ENCODE results near the gene TMPRSS5. TPM values are rescaled to one million over a fixed set of nuclear protein-coding genes. Genes with fewer than 3 reads are reported as not detected.

Gene TMPRSS5
- total RNA-seq, 1 experiment from 2014 or later, result 0.71 TPM

DNA sequence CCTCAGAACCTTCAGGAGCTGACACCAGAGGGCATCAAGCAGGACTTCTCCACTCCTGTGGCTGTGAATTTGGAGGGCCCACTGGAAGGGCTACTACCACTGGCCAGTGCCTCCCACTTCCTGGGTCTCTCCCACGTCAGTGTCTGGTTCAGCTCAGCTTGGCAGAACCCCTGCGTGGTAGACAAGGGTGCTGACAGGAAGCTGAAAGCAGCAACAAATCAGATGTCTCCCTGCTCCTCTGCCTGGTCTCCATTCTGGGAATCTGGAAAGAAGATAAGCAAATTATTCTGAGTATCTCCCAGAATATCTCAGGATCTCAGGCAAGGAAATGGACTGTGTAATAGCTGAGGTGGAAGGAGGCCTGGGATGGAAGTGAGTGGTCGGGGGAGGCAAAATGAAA, 61.5 kb downstream of the TMPRSS5 start:
- H3K9me3 ChIP-seq (ENCODE audit: control insufficient read depth in 1 of 2, insufficient read depth in 1 of 2, low read depth in 1 of 2, low read length in 2 of 2), result no peaks in the 10 kb centered on the region
- TF ChIP-seq CBX3 (IDR thresholded peaks at IDR 0.05; ENCODE audit: low read depth) (no peak), ELF1 (IDR thresholded peaks at IDR 0.05; ENCODE audit: borderline replicate concordance, low read depth) (no peak), JUND (IDR thresholded peaks at IDR 0.05) (no peak), ZFX (IDR thresholded peaks at IDR 0.05) (no peak), ZNF274 (IDR thresholded peaks at IDR 0.05; ENCODE audit: low read depth, low read length) (no peak), POLR2AphosphoS5 (IDR thresholded peaks at IDR 0.05; ENCODE audit: low read depth, low read length) (no peak), YY1 (IDR thresholded peaks at IDR 0.05; ENCODE audit: extremely low read depth, insufficient replicate concordance, low read depth, low read length) (no peak)
- TF ChIP-seq, protein P1, sequence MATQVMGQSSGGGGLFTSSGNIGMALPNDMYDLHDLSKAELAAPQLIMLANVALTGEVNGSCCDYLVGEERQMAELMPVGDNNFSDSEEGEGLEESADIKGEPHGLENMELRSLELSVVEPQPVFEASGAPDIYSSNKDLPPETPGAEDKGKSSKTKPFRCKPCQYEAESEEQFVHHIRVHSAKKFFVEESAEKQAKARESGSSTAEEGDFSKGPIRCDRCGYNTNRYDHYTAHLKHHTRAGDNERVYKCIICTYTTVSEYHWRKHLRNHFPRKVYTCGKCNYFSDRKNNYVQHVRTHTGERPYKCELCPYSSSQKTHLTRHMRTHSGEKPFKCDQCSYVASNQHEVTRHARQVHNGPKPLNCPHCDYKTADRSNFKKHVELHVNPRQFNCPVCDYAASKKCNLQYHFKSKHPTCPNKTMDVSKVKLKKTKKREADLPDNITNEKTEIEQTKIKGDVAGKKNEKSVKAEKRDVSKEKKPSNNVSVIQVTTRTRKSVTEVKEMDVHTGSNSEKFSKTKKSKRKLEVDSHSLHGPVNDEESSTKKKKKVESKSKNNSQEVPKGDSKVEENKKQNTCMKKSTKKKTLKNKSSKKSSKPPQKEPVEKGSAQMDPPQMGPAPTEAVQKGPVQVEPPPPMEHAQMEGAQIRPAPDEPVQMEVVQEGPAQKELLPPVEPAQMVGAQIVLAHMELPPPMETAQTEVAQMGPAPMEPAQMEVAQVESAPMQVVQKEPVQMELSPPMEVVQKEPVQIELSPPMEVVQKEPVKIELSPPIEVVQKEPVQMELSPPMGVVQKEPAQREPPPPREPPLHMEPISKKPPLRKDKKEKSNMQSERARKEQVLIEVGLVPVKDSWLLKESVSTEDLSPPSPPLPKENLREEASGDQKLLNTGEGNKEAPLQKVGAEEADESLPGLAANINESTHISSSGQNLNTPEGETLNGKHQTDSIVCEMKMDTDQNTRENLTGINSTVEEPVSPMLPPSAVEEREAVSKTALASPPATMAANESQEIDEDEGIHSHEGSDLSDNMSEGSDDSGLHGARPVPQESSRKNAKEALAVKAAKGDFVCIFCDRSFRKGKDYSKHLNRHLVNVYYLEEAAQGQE (IDR thresholded peaks at IDR 0.05; ENCODE audit: low read depth), result no peak
- TF ChIP-seq, protein P2, sequence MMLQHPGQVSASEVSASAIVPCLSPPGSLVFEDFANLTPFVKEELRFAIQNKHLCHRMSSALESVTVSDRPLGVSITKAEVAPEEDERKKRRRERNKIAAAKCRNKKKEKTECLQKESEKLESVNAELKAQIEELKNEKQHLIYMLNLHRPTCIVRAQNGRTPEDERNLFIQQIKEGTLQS (IDR thresholded peaks at IDR 0.05), result no peak
- TF ChIP-seq, protein P3, sequence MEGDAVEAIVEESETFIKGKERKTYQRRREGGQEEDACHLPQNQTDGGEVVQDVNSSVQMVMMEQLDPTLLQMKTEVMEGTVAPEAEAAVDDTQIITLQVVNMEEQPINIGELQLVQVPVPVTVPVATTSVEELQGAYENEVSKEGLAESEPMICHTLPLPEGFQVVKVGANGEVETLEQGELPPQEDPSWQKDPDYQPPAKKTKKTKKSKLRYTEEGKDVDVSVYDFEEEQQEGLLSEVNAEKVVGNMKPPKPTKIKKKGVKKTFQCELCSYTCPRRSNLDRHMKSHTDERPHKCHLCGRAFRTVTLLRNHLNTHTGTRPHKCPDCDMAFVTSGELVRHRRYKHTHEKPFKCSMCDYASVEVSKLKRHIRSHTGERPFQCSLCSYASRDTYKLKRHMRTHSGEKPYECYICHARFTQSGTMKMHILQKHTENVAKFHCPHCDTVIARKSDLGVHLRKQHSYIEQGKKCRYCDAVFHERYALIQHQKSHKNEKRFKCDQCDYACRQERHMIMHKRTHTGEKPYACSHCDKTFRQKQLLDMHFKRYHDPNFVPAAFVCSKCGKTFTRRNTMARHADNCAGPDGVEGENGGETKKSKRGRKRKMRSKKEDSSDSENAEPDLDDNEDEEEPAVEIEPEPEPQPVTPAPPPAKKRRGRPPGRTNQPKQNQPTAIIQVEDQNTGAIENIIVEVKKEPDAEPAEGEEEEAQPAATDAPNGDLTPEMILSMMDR (IDR thresholded peaks at IDR 0.05 in 2 of 3, conservative IDR thresholded peaks at IDR 0.05 in 1 of 3; ENCODE audit: borderline replicate concordance in 1 of 3, insufficient read depth in 1 of 3, low read depth in 2 of 3, low read length in 2 of 3), result no peak
- no peaks in the 10 kb centered on the region for H4K20me1 ChIP-seq (ENCODE audit: insufficient read depth)
- DNase-seq (ENCODE audit: low read depth, low spot score), result no peak
- H3K36me3 ChIP-seq (ENCODE audit: control insufficient read depth in 1 of 2, insufficient read depth in 2 of 2, low read length in 2 of 2), result no peaks in the 10 kb centered on the region
- peaks cover 6% of the 10 kb centered on the region; the same call in 1 of the 2 replicates for H3K27me3 ChIP-seq (ENCODE audit: insufficient read depth, low read length)
- ChIA-PET POLR2A (no interaction called here), CTCF (no interaction called here), RAD21 (ENCODE audit: low non-redundant PET in 1 of 2, low total read pairs in 2 of 2, uncharacterized antibody in 2 of 2, unreplicated experiment in 2 of 2) (no interaction called here)
- intact Hi-C loops (cut with micrococcal nuclease), result no loop called here
- no peak overlapping the region for H3K4me3 ChIP-seq (replicated peaks in 1 of 2; ENCODE audit: low read depth in 1 of 2, low read length in 2 of 2)
- no peak overlapping the region for H3K4me2 ChIP-seq (ENCODE audit: low read length)
- BruUV-seq (replicated peaks), result no TSS peak
- H2AFZ ChIP-seq (ENCODE audit: low read depth, low read length, poor library complexity, severe bottlenecking), result no peak overlapping the region
- ATAC-seq, result no peak
- H3K9me2 ChIP-seq (ENCODE audit: insufficient read depth), result no peaks in the 10 kb centered on the region
- no peak overlapping the region for H3K27ac ChIP-seq (ENCODE audit: low read depth, low read length)
- H3K4me1 ChIP-seq (ENCODE audit: control insufficient read depth in 1 of 2, insufficient read depth in 2 of 2, low read length in 2 of 2), result no peaks in the 10 kb centered on the region
- H3K9ac ChIP-seq (ENCODE audit: low read length), result no peak overlapping the region
- no peaks in the 10 kb centered on the region for H3K79me2 ChIP-seq (ENCODE audit: insufficient read depth, low read length)
